Testis (tissue), 2 donors: Measurements from ENCODE around the gene B3GAT1.

Experiments used
- POLR2A ChIP-seq: fragments of 450-650 bp; IDR thresholded peaks from one replicate; pipeline ENCODE4 v1.6.1; 2017; ENCODE audit warnings: antibody characterized with exemption, mild to moderate bottlenecking, moderate library complexity
- TF ChIP-seq, protein P1 (sequence below), 3 experiments: fragments of 450-650 bp in 2 of 3; fragments of 200-600 bp in 1 of 3; sonication (generic) in 1 of 3; IDR thresholded peaks; one replicate each; pipeline ENCODE4 v1.5.1; 2016 to 2019; ENCODE audit warnings: antibody characterized with exemption in 3 of 3, mild to moderate bottlenecking in 2 of 3, moderate library complexity in 1 of 3

- TF ChIP-seq, protein P1, sequence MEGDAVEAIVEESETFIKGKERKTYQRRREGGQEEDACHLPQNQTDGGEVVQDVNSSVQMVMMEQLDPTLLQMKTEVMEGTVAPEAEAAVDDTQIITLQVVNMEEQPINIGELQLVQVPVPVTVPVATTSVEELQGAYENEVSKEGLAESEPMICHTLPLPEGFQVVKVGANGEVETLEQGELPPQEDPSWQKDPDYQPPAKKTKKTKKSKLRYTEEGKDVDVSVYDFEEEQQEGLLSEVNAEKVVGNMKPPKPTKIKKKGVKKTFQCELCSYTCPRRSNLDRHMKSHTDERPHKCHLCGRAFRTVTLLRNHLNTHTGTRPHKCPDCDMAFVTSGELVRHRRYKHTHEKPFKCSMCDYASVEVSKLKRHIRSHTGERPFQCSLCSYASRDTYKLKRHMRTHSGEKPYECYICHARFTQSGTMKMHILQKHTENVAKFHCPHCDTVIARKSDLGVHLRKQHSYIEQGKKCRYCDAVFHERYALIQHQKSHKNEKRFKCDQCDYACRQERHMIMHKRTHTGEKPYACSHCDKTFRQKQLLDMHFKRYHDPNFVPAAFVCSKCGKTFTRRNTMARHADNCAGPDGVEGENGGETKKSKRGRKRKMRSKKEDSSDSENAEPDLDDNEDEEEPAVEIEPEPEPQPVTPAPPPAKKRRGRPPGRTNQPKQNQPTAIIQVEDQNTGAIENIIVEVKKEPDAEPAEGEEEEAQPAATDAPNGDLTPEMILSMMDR (IDR thresholded peaks at IDR 0.05), result no peak
- no peak for TF ChIP-seq POLR2A
These were observed 14.6 kb downstream of the B3GAT1 start for GRCh38 chr11:134397304-134398078.
